ENCODE data around the gene HS6ST1.

GRCh38 chr2:128360711-128361110, 42.0 kb upstream of the HS6ST1 start:
- TF ChIP-seq, protein P1, sequence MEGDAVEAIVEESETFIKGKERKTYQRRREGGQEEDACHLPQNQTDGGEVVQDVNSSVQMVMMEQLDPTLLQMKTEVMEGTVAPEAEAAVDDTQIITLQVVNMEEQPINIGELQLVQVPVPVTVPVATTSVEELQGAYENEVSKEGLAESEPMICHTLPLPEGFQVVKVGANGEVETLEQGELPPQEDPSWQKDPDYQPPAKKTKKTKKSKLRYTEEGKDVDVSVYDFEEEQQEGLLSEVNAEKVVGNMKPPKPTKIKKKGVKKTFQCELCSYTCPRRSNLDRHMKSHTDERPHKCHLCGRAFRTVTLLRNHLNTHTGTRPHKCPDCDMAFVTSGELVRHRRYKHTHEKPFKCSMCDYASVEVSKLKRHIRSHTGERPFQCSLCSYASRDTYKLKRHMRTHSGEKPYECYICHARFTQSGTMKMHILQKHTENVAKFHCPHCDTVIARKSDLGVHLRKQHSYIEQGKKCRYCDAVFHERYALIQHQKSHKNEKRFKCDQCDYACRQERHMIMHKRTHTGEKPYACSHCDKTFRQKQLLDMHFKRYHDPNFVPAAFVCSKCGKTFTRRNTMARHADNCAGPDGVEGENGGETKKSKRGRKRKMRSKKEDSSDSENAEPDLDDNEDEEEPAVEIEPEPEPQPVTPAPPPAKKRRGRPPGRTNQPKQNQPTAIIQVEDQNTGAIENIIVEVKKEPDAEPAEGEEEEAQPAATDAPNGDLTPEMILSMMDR (IDR thresholded peaks at IDR 0.05): no peak
- no peak for TF ChIP-seq POLR2A (IDR thresholded peaks at IDR 0.05)
